HG03378 (cell line): ENCODE results near the gene SLCO3A1.
"Not testable (repeated sequence)": the region's sequence is repeated elsewhere in the genome, so short reads cannot be mapped to it uniquely, and the experiment has no call there.

Source experiments
- ATAC-seq: cut with Tn5 transposase; IDR thresholded peaks from one replicate; pipeline ENCODE4 v1.9.1; 2021; ENCODE audit warnings: mild to moderate bottlenecking, moderate library complexity; ENCODE audit not compliant: unreplicated experiment

The SLCO3A1 gene

DNA sequence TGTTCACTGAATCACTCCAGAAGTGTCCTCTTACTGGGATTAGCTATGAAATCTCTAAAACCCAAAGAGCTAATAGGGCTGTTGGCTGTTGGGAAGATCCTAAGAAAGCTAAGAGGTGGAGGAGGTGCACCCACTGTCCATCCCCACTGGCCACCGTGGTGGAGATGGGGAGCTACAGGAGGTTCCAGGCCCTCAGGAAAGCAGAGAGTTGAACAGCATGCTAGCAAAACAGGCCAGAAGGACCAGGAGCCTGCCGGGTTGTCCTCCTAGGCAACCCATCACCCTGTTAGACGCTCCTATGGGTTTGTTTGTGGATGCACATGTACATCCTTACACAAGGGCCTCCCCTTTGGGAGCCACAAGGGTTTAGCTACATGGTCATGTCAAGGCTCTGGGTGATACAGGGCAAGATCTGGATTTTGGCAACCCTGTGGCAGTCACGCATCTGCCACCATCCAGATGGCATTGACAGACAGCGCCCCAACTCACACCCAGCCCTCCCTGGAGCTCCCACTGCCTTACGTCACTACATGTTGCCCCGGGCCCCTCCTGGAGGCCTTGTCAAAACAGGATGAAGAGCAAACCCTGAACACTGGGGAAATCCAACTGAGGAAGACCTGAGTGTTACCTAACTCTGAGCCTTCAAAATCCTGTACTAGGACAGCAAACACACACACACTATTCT lies 208.1 kb downstream of the SLCO3A1 start:
- ATAC-seq = no peak

DNA sequence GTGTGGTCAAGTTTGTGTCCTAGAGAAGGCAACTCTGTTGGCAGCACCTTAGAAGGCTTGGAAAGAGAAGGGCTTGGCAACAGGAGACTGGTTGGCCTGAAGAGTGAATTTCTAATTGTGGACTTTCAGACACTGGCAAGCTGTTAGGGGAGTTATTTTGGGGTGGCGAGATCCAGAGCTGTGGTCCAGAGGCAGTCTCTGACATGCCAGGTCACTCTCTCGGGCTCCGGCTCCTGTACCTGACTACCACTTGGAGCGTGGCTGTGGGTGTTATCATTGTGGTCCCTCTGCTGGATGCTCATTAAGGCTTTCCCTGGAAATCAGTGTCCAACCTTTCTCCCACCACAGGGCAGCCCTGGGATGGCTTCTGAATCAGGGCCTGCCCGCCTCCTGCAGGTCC lies 209.0 kb downstream of the SLCO3A1 start:
- no peak for ATAC-seq

DNA sequence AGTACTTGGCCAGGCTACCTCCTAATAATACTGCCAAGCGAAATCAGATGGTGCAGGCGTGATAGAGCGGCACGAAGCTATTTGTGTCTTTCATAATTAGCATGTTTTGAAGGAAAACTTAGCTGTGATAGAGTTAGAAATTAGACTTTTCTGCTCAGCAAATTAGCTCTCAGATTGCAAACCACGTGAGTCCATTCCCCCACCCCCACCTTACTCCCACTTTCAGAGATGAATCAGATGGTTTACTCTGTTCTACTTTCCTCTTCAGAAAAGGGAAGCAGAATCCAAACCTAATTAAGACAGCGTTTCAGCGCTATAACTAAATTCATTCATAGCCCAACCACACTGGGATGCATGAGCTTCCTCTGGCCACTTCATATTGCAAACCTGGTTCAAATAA lies 214.6 kb downstream of the SLCO3A1 start:
- peak; percentile 40 for ATAC-seq

DNA sequence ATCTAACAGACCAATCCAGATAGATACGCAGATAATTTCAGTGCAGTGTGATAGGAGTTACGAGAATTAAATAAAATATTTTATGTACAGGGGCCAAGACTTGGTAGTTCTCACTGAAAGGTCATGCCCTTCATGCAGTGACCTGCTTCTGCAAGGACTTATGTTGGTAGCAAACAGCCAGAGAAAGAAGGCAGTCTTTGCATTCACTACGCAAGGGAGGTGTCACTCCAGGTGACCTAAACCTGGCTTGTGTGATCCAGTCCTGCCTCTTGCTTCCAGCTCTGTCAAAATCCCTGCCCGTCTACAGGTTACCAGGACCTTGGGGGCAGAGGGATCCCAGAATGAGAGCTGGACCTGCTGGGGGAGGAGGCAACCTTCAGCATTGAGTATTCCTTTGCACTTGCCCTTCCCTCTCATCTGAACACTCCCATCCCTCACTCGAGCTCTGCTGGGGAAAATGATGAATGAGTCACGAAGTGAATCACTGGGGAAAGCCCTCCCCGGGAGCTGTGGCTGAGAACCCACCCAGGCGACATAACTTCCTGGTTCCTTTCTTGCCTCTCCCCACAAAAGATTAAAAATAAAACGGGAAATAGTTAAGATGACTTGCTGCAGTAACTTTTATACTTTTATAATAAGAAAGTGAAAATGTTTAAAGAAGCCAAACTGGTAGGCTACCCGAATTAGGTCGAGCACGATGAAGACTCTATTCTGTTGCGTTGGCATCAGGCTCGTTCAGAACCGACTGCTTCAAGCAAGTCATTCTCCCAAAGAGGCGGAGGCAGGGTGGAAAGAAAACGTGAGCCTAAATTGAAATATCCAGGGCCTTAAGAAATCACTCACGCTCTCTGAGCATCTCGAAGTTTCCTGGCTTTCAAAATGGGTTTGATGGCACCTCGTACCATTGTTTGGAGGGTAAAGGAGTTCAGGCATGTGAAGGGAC lies 216.1 kb downstream of the SLCO3A1 start:
- peak; percentile 63 for ATAC-seq

DNA sequence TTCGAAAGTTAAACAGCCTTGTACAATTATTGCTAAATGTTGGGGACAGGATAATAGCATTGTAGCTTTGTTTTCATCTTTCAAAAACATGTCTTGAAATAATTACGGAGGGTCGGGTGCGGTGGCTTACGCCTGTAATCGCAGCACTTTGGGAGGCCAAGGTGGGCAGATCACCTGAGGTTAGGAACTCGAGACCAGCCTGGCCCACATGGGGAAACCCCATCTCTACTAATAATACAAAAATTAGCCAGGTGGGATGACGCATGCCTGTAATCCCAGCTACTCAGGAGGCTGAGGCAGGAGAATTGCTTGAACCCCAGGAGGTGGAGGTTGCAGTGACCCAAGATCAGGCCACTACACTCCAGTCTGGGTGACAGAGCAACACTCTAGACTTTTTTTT lies 216.7 kb downstream of the SLCO3A1 start:
- ATAC-seq = not testable (repeated sequence)

DNA sequence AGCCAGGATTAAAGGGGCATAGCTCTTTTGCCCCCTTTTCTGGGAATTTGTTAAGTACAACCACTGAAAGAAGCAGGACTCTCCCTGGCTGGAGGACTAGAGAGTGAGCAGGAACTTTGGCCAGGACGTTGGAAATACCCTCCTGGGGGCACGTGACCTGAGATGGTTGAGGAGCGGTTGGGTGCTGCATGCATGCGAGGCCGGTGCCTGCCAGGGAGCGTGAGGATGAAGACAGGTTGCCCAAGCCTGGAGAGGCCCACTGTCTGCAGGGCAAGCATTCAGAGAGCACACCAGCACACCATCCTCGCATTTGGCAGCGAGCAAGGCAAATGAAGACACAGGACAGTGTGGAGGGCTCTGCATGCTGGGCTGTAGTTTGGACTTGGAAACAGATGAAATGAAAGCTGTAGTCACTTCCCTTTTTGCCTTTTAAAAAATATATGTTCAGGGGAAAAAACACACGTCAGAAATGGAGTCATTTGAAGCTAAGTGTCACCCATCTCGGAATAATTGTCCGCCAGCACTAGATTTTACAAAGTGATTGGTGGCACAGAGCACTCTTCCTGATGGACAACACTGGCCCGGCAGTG lies 217.6 kb downstream of the SLCO3A1 start:
- ATAC-seq = no peak

DNA sequence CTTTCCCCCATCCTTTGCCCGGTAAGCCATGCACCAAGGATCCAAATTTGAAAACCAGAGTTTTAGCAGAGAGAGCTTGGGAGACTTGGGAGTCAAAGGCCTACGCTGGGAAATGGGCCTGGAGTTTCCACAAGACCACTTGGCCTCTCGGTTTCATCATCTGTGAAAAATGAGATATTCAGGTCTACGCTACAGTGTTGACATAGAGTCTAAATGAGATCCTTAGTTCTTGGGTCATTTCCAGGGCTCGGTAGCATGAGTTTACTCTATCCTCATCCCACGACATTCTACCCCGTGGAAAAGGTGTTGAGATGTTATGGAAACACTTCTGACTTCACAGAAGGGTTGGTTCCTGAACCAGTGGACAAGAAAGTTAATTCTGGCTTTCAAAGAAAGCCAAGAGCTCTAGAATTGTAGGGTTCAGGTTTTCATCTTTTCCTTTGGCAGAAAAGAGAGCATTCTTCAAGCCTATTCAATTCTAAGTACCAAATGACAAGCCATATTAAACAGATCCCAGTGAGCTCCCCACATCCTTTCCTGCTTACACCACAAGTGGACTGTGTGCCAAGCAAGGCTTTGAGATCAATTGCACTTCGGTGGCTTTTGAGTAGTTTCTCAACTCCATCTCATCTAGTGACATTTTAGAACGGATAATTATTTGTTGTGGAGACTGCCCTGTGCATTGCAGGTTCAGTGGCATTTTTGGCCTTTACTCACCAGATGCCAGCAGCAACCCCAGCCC lies 219.7 kb downstream of the SLCO3A1 start:
- no peak for ATAC-seq

DNA sequence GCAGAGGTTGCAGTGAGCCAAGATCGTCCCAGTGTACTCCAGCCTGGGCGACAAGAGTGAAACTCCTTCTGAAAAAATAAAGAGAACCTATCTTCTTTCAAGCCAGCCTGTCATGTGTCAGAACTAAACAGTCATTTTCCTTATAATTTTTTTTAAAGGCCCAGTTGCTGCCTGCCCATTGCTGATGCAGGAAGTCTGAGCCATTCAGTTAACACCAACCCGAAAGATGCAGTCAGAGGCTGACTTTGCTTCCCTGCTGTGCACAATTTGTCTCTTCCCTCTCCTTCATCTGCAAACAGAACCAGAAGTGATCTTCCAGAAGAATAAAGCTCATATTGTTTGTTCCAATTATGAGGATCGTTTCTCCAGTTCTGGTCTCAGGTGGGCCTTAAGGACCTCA lies 220.6 kb downstream of the SLCO3A1 start:
- ATAC-seq = no peak

DNA sequence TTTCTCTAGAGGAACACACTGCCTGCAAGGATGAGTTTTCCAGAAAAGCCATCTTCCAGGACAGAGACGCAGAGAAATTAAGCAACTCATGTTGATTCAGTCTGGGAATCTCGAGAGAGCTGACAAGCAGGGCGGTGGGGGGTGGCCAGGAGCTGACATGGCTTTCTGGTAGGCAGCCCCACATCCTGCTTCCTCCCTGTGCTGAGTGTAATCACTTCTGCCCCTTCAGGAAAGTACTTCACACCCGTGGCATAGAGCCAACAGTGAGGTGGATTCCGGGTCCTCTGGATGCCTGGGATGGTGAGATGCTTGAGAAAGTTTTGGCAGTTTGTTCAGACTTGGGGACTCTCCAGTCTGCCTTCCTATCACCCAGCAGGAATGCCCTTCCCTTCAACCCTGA lies 221.1 kb downstream of the SLCO3A1 start:
- ATAC-seq = no peak

DNA sequence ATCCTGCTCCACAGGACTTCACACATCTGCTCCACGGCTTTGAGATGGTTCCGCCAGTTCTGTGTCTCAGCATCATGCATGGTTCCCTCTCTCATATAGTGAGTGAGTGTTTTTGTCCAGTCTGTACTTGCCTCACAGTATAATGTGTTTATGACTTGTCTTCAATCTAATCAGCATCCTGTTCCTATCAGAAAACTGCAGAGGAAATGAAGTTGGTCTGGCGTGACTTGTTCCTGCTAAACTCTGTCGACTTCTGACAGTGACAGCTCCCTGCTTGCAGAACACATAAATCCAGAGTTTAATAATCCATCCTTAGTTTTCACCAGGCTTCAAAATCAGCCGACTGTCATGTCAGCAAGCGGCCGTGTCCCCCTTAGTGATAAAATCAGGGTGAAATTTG lies 222.3 kb downstream of the SLCO3A1 start:
- ATAC-seq = no peak

DNA sequence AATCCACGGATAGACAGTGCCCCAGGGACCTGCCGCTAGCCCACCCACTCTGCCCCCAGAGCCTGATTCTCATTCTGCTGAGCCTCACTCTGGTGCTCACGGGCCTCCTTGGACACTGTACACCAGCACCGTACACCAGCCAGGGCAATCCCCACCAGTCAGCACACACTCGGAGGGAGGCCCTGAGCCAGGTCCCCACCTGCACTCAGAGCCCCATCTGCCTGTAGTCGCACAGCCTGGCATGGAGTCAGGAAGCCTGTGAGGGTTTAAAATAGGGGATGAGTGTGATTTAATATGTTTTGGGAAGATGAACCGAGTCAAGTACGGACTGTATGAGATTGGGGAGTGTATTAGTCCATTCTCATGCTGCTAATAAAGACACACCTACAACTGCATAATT lies 223.0 kb downstream of the SLCO3A1 start:
- ATAC-seq = no peak

DNA sequence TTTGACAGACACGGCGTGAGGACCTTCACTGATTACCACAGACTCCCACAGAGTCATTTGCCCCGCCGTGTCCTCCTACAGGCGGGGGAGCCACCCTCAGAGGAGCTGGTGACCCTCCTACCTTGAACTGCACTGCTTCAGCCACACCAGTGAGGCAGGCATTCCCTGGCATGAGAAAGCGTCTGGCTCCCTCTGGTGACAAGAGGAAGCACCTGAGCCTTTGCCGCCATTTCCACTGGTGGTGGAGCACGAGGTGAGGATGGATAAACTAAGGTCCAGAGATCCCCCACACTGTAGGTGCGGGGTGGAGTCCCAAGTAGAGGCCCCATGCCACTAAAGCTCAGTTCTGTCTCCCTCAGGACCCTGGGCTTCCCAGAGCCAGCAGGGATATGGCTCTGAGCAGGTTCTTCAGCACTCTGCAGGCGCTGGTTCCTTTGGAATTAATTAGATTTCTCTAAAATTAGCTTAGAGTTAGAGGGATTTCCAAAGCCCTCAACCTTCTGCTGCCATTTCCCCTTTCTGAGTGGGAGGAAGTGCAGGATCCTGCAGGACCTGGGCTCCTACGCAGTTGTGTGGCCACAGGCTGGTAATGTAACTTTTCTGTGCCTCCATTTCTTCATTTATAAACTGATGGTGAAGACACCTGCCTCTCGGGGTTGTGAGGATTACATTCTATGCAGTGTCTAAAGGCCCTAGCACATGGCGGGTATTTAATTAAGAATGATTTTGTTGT lies 224.0 kb downstream of the SLCO3A1 start:
- peak; percentile 76 for ATAC-seq

DNA sequence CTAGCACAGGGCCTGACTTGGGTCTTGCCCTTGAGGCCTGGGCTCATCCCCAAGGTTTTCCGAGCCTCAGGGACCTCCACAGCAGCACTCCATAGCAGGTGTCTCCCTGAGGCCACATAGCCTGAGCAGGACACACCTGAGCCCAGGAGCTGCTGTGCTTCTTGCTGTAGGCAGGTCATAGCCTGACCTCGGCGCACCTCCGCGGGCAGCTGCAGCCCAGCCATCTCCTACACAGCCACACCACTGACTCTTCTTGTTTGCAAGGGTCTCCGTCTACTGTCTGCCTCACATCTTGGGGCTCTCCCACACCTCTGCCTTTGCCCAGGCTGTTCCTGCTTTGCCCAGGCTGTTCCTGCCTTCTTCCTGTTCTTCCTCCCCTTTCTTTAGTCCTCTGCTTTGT lies 224.8 kb downstream of the SLCO3A1 start:
- ATAC-seq = no peak

DNA sequence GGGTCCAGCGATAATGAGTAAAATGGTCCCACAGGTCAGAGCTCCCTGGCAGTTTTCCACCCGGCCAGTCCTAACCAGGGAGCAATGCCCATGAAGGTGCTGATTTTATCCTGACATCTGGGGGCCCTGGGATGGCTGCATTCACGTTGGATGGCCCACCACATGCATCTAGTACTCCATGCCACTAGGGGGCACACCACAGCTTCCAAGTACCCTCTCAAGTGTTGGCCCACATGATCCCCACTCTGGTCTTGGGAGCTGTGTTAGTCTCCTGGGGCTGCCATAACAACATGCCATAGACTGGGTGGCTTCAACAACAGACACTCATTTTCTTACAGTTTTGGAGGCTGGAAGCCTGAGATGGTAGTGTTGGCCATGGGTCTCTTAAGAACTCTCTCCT lies 225.5 kb downstream of the SLCO3A1 start:
- ATAC-seq = no peak

DNA sequence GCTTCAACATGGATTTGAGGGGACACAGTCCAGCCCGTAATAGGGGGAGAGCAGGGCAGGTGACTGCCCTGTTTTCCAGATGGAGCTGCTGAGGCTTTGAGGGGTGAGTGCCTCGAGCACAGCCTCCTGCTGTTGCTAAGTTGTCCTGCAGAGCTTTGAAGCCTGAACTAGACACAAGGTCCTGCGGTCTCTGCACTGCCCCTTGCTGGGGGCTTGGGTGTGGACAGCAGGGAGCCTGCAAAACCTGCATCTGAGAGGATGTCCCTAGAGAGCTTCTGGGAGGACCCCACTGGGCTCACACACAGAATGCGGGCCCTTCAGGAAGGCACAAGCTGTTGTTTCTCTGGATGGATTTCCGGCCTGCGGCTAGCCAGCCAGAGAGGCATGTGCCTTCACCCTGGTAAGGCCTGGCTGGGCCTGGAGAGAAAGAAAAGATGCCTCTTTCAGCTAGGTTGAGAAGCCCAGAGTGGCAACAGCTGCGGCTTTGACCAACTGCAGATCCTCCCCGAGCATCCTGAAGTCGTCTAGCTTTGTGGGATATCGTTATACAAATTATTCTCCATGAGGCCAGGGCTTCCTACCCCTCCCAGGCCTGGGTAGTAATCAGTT lies 226.2 kb downstream of the SLCO3A1 start:
- ATAC-seq = no peak

DNA sequence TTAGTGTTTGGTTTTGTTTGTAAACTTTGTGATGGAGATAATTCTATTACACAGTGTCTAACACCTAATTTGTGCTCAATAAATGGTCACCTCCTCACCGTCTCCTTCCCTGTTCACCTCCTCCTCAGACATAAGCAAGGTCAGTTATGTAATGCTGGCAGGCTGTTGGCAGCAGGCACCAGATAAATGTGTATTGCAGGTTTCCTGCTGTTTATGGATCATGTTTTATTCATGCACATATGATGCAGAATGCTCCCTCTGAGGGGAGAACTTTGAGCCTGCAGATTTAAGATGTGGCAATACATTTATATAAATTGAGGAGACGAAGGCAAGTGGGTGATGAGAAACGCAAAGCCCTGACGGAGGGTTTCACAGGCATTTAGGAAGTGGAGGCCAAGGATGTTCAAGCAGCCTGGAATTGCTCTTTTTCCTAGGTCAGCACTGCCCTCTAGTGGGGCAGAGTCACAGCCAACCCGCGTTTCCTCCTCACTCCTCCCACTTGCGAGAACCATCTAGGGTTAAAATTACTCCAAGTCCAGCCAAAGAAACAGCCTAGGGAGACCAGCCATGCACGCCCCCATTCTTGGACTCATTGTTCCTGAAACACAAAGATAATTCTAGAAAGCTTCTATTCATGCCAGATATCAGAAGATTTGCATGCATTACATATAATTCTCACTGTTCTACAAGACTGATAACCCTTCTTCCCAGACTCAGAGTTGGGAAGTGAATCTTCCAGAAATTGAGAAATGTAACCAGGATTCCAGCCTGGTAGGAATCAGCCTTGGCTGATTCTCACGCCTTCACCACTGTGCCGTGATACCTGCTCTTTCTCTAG lies 228.7 kb downstream of the SLCO3A1 start:
- peak; percentile 64 for ATAC-seq

DNA sequence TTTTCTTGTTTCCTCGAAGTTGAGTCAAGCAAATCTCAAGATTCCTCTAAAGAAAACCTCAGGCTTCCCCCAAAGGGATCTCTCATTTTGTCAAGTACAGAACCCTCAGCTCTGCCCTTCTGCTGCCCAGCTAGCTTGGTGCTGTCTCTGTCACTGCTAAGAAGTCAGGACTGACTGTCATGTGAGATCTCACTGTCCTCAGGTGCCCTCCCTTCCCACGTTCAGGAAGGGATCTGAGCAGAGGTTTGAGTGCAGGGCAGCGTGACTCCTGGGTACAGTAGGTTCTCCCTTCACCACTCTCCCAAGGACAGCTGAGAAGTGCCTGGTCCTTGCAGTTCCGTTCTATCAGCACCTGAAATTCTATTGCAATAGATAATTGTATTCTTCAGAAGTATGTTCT lies 229.7 kb downstream of the SLCO3A1 start:
- no peak for ATAC-seq

DNA sequence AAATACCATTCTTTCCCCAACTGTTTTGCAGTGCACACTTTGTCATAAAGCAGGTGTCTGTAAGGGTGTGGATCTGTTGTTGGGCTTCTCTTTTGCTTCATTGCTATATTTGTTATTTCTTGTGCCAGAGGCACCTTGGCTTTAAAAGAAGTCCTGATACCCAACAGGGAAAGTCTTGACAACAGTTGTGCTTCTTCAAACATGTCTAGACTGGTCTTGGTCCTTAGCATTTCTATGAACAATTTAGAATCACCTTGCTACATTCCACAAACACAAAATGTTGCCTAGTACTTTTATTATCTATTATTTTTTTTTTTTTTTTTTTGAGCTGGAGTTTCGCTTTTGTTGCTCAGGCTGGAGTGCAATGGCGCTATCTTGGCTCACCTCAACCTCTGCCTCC lies 233.7 kb downstream of the SLCO3A1 start:
- ATAC-seq = no peak

DNA sequence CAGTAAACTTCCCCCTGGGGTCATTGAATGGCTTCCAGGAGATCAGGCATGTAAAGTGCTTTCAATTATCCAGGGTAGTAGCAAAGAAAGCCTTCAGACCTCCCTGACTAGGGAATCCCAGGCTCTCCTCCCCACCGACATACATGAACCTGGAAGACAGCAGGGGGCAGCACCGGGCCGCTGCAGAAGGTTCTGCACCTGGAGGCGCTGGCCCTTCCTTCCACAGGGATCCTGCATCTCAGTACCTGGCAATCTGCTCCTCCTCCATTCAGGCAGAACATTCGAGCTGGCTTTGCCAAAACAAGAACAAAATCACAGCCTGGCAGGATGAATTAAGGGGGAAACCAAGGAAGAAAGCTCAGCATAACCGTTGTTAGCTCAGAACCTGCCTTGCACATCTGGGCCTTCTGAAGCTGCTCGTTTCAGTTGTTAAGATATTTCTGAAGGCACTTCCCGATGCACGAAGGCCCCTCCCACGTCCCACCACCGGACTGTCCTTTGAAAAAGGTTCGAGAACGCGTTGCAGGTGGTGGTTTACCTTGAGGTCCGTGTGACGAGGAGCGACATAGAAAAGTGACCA lies 237.7 kb downstream of the SLCO3A1 start:
- ATAC-seq = no peak
